Right atrium auricular region (tissue), 2 donors: ENCODE data around the gene AMBRA1. TPM values are rescaled to one million over a fixed set of nuclear protein-coding genes. Genes with fewer than 3 reads are reported as not detected.

Experiments
- DNase-seq: peaks from one replicate; pipeline ENCODE4 v3.0.0-alpha.2; 2019; ENCODE audit warnings: low spot score
- H3K27ac ChIP-seq, 2 donors: fragments of 200-600 bp; sonication (generic); 1 replicate in 1 of 2; 2 replicates in 1 of 2; pipeline ENCODE4 v1.5.1; 2016 to 2019
- H3K27me3 ChIP-seq, 2 donors: fragments of 200-600 bp; sonication (generic); one replicate each; pipeline versions ENCODE4 v1.5.1 to v1.6.0; 2017 to 2019
- H3K36me3 ChIP-seq: fragments of 200-600 bp; sonication (generic); one replicate; pipeline ENCODE4 v1.5.1; 2016
- H3K4me1 ChIP-seq, 2 donors: fragments of 200-600 bp; sonication (generic); one replicate each; pipeline versions ENCODE4 v1.5.1 to v1.6.0; 2017 to 2019
- H3K4me3 ChIP-seq, 2 donors: fragments of 200-600 bp; sonication (generic); 1 replicate in 1 of 2; 2 replicates in 1 of 2; pipeline ENCODE4 v1.5.1; 2017 to 2019; ENCODE audit warnings: mild to moderate bottlenecking in 1 of 2, moderate library complexity in 1 of 2
- H3K9me3 ChIP-seq, 2 donors: fragments of 200-600 bp; sonication (generic); one replicate each; pipeline ENCODE4 v1.5.1; 2019
- CTCF ChIP-seq, 2 donors: fragments of 200-600 bp; sonication (generic); IDR thresholded peaks; one replicate each; pipeline ENCODE4 v1.5.1; 2019; ENCODE audit warnings: antibody characterized with exemption in 2 of 2
- total RNA-seq, 2 donors: library from RNA; depleted of rRNA; stranded (reverse); fragments of >200 nt; gene quantifications; one replicate each; pipeline ENCODE4 v1.1.0, GENCODE V29; 2016

The AMBRA1 gene
- total RNA-seq, 2 donors from 2014 or later, result 16.8 to 22.0 TPM

DNA sequence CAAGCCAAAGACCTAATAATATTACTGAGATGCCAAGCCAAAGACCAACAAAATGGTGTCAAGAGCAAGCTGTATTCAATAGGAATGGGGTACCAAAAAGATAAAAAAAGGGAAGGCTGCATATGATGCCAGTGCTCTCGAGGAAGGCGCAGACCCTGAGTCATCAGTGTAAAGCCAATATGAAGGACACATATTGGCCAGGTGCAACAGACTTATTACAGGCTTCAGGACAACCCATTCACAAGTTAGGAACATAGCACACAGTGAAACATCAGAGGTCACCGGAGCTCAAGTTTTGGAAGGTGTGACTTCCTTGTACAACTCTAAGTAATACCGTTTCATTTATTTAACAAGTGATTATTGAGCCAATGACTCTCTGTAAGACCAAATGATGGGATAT, 58.1 kb downstream of the AMBRA1 start:
- Histone ChIP-seq H3K4me1 (peaks cover 0 to 6% of the 10 kb centered on the region in 2 donors), H3K27ac (no peak overlapping the region), H3K9me3 (no peaks in the 10 kb centered on the region), H3K27me3 (no peaks in the 10 kb centered on the region), H3K36me3 (no peaks in the 10 kb centered on the region), H3K4me3 (no peak overlapping the region)
- no peak for DNase-seq
- TF ChIP-seq CTCF (IDR thresholded peaks at IDR 0.05), result no peak

DNA sequence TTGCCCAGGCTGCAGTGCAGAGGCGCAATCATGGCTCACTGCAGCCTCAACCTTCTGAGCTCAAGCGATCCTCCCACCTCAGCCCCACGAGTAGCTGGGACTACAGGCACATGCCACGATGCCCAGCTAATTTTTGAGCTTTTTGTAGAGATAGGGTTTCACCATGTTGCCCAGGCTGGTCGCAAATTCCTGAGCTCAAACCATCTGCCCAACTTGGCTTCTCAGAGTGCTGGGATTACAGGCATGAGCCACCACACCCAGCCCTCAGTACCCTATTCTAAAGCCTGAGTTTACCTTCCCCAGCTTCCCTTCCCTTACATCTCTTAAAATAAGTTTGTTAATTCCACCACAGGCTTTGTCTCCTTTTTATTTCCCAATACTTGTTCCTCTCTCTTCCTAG, 59.1 kb downstream of the AMBRA1 start:
- no peaks in the 10 kb centered on the region for H3K36me3 ChIP-seq
- H3K9me3 ChIP-seq, result no peaks in the 10 kb centered on the region
- no peak for DNase-seq
- no peak for TF ChIP-seq CTCF (IDR thresholded peaks at IDR 0.05)
- no peaks in the 10 kb centered on the region for H3K27me3 ChIP-seq
- H3K27ac ChIP-seq, result no peak overlapping the region
- peaks cover 0 to 11% of the 10 kb centered on the region in 2 donors for H3K4me1 ChIP-seq
- H3K4me3 ChIP-seq, result no peak overlapping the region

DNA sequence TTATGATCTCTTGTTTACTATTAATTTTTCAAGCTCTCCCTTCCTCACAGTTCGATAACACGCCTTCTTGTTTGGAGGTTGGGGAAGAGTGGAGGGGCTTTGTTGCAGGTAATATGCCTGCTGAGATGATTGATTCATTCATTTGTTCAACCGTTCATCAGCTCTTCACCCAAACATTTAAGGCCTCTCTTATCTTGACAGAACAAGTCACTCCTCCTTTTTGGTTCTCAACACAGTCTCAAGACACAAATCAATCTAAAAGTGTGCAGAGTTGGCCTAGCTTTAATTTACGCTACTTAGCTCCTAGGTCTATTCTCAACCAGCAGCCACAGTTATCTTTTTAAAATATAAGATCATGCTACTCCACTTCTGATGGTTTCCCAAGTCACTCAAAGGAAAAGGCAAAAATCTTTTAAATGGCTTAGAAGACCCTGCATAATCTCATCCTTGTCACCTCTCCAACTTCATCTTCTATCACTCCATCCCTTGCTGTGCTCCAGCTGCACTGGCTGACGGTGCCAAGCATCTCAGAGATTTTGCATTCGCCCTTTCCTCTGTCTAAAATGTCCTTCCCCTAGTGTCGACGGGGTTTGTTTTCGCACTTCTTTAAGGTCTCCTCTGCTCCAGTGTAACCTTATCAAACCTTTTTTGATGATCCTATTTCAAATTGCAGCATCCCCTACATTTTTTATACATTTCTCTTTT, 60.3 kb downstream of the AMBRA1 start:
- TF ChIP-seq CTCF (IDR thresholded peaks at IDR 0.05), result no peak
- Histone ChIP-seq H3K9me3 (no peaks in the 10 kb centered on the region), H3K36me3 (no peaks in the 10 kb centered on the region), H3K4me3 (no peak overlapping the region), H3K27me3 (no peaks in the 10 kb centered on the region), H3K4me1 (peaks cover 0 to 22% of the 10 kb centered on the region in 2 donors), H3K27ac (no peak overlapping the region)
- DNase-seq, result no peak

DNA sequence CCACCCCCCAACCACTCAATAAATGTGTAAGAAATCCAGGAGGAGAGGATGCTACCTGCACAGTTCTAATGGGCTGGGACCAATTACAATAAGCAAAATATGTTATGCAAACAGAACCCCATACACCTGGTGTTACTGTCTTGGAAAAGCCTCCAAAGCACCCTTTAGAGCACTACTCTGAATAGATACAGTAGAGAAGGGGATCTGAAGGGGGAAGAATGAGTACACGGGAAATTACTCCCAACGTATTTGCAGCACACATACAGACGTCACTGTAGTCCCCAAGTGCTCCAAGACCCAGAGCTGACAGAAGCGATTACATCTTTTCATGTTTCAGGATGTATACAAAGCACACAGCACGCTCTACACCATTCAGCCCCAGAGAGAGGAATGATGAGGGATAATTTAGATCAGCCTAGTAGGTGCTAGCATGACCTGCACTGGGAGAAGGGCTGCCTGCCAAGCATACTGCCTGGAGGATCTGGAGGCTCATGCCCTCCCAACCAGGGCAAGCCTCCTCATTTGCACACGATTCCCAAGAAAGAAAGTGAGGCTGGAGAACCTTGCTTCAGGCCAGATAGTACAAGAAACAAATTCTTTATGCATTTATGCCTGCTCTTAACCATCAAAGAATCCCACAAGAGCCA, 63.8 kb downstream of the AMBRA1 start:
- H3K9me3 ChIP-seq, result peaks cover 0 to 7% of the 10 kb centered on the region in 2 donors
- H3K4me3 ChIP-seq, result no peak overlapping the region
- H3K36me3 ChIP-seq, result no peaks in the 10 kb centered on the region
- TF ChIP-seq CTCF (IDR thresholded peaks at IDR 0.05), result no peak
- peaks cover 0 to 24% of the 10 kb centered on the region in 2 donors for H3K4me1 ChIP-seq
- no peak for DNase-seq
- H3K27ac ChIP-seq, result no peak overlapping the region
- no peaks in the 10 kb centered on the region for H3K27me3 ChIP-seq

DNA sequence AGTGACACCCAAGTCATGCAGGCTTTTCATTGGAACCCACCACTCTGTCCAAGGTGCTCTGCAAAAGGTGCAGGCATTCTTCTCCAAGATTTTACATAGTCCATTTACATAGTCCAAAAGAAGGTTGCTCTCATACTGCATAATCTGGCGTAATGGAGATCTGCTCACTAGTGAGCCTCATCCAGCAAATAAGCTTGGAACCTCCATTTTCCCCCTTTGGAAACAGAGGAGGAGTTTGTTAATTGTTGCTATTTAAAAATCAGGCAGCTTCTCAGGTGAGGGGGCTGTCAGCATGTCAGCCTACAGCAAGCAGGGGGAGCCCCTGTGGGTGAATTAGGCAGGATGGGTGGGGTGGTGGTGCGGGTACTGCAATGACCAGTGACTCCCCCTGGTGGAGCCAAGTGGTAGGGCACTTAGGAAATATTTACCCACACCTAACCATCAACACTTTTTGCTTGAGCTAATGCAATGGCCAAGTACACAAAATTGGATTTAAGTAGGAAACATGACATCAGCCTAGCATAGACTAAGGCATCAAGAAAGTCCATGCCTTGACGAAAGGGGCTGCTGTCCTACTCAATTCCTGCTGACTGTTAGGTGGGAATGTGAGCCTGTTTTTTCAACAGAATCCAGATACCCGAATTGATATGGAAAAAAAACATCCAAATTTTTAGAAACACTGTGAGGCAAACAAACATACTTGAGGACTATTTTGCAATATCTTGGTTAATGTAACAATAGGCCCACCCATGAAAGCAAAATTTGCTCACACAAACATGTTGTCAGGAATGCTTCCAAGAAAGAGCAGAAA, 64.5 kb downstream of the AMBRA1 start:
- Histone ChIP-seq H3K27ac (no peak overlapping the region), H3K4me1 (peaks cover 0 to 24% of the 10 kb centered on the region in 2 donors), H3K9me3 (peaks cover 0 to 7% of the 10 kb centered on the region in 2 donors), H3K27me3 (no peaks in the 10 kb centered on the region), H3K4me3 (no peak overlapping the region), H3K36me3 (no peaks in the 10 kb centered on the region)
- peak; percentile 88 to 95 for TF ChIP-seq CTCF (IDR thresholded peaks at IDR 0.05)
- DNase-seq, result peak; percentile 79
